SK-N-SH (cell line): ENCODE measurements around the gene PARVB. TPM values are rescaled to one million over a fixed set of nuclear protein-coding genes. Genes with fewer than 3 reads are reported as not detected.

ENCODE experiments used
- CTCF ChIA-PET: fragments of 300-600, 350-600 bp; formaldehyde crosslinking; extraction: SDS; loops from one replicate; lab custom pipeline; 2021; lab: Yijun Ruan, JAX
- POLR2A ChIA-PET: fragments of 350-600 bp; sonication (Branson Sonifier 250); formaldehyde crosslinking; extraction: SDS; loops from one replicate; lab custom pipeline; 2020; ENCODE audit warnings: antibody characterized with exemption, inconsistent platforms; lab: Yijun Ruan, JAX
- DNase-seq: peaks from one replicate; pipeline ENCODE4 v3.0.0; 2012
- H2AFZ ChIP-seq: fragments of 200-600 bp; sonication (generic); 2 replicates; pipeline ENCODE4 v1.8.1; 2016; ENCODE audit warnings: antibody characterized with exemption, mild to moderate bottlenecking, low read depth
- H3F3A ChIP-seq: fragments of 200-600 bp; sonication (generic); replicated peaks from 2 replicates; pipeline ENCODE3; 2016; ENCODE audit warnings: antibody characterized with exemption, mild to moderate bottlenecking; ENCODE audit not compliant: insufficient read depth
- H3K27ac ChIP-seq, 2 experiments: fragments of 200-500 bp in 1 of 2; fragments of 200-600 bp in 1 of 2; sonication (Bioruptor generic) in 1 of 2; sonication (generic), shearing (Covaris generic) in 1 of 2; 2 replicates each; pipeline versions ENCODE4 v1.5.1 to v1.6.1; 2014 to 2016; ENCODE audit warnings: low read depth in 2 of 2, inconsistent platforms in 1 of 2, low read length in 1 of 2, mild to moderate bottlenecking in 1 of 2, mixed read lengths in 1 of 2
- H3K27me3 ChIP-seq: fragments of 200-600 bp; sonication (generic), shearing (Covaris generic); 2 replicates; pipeline ENCODE4 v1.6.1; 2016; ENCODE audit warnings: mixed run types; ENCODE audit not compliant: insufficient read depth
- H3K36me3 ChIP-seq, 2 experiments: fragments of 200-500 bp in 1 of 2; fragments of 200-600 bp in 1 of 2; sonication (Bioruptor generic) in 1 of 2; sonication (generic) in 1 of 2; replicated peaks in 1 of 2; 2 replicates each; pipeline versions ENCODE3 to v1.5.1; 2014 to 2016; ENCODE audit warnings: low read length in 1 of 2, mild to moderate bottlenecking in 1 of 2; ENCODE audit not compliant: insufficient read depth in 2 of 2, control insufficient read depth in 1 of 2
- H3K4me1 ChIP-seq, 2 experiments: fragments of 200-500 bp in 1 of 2; fragments of 200-600 bp in 1 of 2; sonication (Bioruptor generic) in 1 of 2; sonication (generic), shearing (Covaris generic) in 1 of 2; 2 replicates each; pipeline versions ENCODE4 v1.5.1 to v1.6.1; 2014 to 2016; ENCODE audit warnings: low read depth in 1 of 2, low read length in 1 of 2, mixed run types in 1 of 2; ENCODE audit not compliant: insufficient read depth in 2 of 2, control insufficient read depth in 1 of 2
- H3K4me2 ChIP-seq: fragments of 200-600 bp; sonication (generic), shearing (Covaris generic); 2 replicates; pipeline ENCODE4 v1.6.1; 2017; ENCODE audit warnings: mixed run types
- H3K4me3 ChIP-seq, 2 experiments: fragments of 200-500 bp in 1 of 2; fragments of 200-600 bp in 1 of 2; sonication (Bioruptor generic) in 1 of 2; sonication (generic), shearing (Covaris generic) in 1 of 2; 2 replicates each; pipeline versions ENCODE4 v1.5.1 to v1.8.1; 2014 to 2016; ENCODE audit warnings: low read depth in 2 of 2, inconsistent platforms in 1 of 2, low read length in 1 of 2, mild to moderate bottlenecking in 1 of 2, mixed read lengths in 1 of 2, moderate library complexity in 1 of 2
- H3K79me2 ChIP-seq: fragments of 200-600 bp; sonication (generic); 2 replicates; pipeline ENCODE4 v1.8.1; 2017; ENCODE audit warnings: mild to moderate bottlenecking; ENCODE audit not compliant: insufficient read depth
- H3K9ac ChIP-seq: fragments of 200-600 bp; sonication (generic); 2 replicates; pipeline ENCODE4 v1.6.1; 2017; ENCODE audit warnings: mixed run types
- H3K9me2 ChIP-seq: fragments of 200-600 bp; sonication (generic); 2 replicates; pipeline ENCODE4 v1.6.1; 2017; ENCODE audit warnings: mixed run types
- H3K9me3 ChIP-seq: fragments of 200-600 bp; sonication (generic); 2 replicates; pipeline ENCODE4 v1.6.1; 2017; ENCODE audit warnings: mixed run types, mild to moderate bottlenecking, moderate library complexity
- H4K20me1 ChIP-seq: fragments of 200-600 bp; sonication (generic); 2 replicates; pipeline ENCODE4 v1.6.1; 2017; ENCODE audit warnings: mild to moderate bottlenecking, mixed run types; ENCODE audit not compliant: insufficient read depth
- ELF1 ChIP-seq: IDR thresholded peaks from 2 replicates; pipeline ENCODE4 v1.4.0; 2012
- FOSL2 ChIP-seq: IDR thresholded peaks from 2 replicates; pipeline ENCODE4 v1.4.0; 2012; ENCODE audit warnings: low read depth, mild to moderate bottlenecking, moderate library complexity, borderline replicate concordance
- JUND ChIP-seq: IDR thresholded peaks from 2 replicates; pipeline ENCODE4 v1.4.0; 2012
- NFIC ChIP-seq: IDR thresholded peaks from 2 replicates; pipeline ENCODE4 v1.4.0; 2012; ENCODE audit warnings: borderline replicate concordance
- NRF1 ChIP-seq: IDR thresholded peaks from 2 replicates; pipeline ENCODE4 v1.6.1; 2012; ENCODE audit warnings: low read depth, mild to moderate bottlenecking, low read length
- RCOR1 ChIP-seq: fragments of 150-350 bp; IDR thresholded peaks from 2 replicates; pipeline ENCODE4 v1.6.1; 2017; ENCODE audit warnings: antibody characterized with exemption, low read length
- RFX5 ChIP-seq: IDR thresholded peaks from 2 replicates; pipeline ENCODE4 v1.6.1; 2012; ENCODE audit warnings: mild to moderate bottlenecking, improper control_type of control experiment, low read length
- RXRA ChIP-seq: IDR thresholded peaks from 2 replicates; pipeline ENCODE4 v1.4.0; 2012; ENCODE audit warnings: low read depth, mild to moderate bottlenecking, borderline replicate concordance
- SMC3 ChIP-seq: IDR thresholded peaks from 2 replicates; pipeline ENCODE4 v1.6.1; 2012; ENCODE audit warnings: low read depth, low read length, improper control_type of control experiment
- ZBTB33 ChIP-seq: IDR thresholded peaks from 2 replicates; pipeline ENCODE4 v1.4.0; 2012; ENCODE audit warnings: low read depth, borderline replicate concordance
- WGBS: methylation state at CpG from one replicate; pipeline ENCODE4 v1.1.6; 2017; ENCODE audit warnings: low lambda C conversion rate; 5-methylcytosine and 5-hydroxymethylcytosine counted together
- polyA plus RNA-seq, 3 experiments: library from polyadenylated mRNA; depleted of rRNA; stranded (reverse); fragments of >200 nt; gene quantifications; 2 replicates each; pipeline ENCODE4 v1.2.3, GENCODE V29; 2012
- TF ChIP-seq, protein P1 (sequence below): fragments of 150-350 bp; IDR thresholded peaks from 2 replicates; pipeline ENCODE4 v1.6.1; 2016; ENCODE audit warnings: mild to moderate bottlenecking, low read depth, low read length
- TF ChIP-seq, protein P2 (sequence below): IDR thresholded peaks from 2 replicates; pipeline ENCODE4 v1.4.0; 2012; ENCODE audit warnings: low read depth

The PARVB gene
- polyA plus RNA-seq, 1 of the 3 experiments (the other 2 are of a cell fraction), result 87.8 TPM

GRCh38 chr22:44187652-44188230 is 163.6 kb downstream of the PARVB start (continued):
- TF ChIP-seq SMC3 (no peak), RXRA (no peak), ZBTB33 (no peak), RCOR1 (no peak)

- no peak overlapping the region for H3K9ac ChIP-seq
- H3K36me3 ChIP-seq, result no peaks in the 10 kb centered on the region
- CTCF ChIA-PET, result no interaction called here
- no peaks in the 10 kb centered on the region for H3K27me3 ChIP-seq
- no peak for TF ChIP-seq FOSL2
- TF ChIP-seq, protein P1, sequence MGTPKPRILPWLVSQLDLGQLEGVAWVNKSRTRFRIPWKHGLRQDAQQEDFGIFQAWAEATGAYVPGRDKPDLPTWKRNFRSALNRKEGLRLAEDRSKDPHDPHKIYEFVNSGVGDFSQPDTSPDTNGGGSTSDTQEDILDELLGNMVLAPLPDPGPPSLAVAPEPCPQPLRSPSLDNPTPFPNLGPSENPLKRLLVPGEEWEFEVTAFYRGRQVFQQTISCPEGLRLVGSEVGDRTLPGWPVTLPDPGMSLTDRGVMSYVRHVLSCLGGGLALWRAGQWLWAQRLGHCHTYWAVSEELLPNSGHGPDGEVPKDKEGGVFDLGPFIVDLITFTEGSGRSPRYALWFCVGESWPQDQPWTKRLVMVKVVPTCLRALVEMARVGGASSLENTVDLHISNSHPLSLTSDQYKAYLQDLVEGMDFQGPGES, result no peak
- TF ChIP-seq ZBTB33, result no peak
- POLR2A ChIA-PET, result no interaction called here
- H3K27ac ChIP-seq, result no peak overlapping the region
- WGBS, result 51% methylated on average over 6 of the region's 8 CpGs
- no peak overlapping the region for H3K4me2 ChIP-seq
- no peaks in the 10 kb centered on the region for H3K9me3 ChIP-seq
- H3K79me2 ChIP-seq, result no peaks in the 10 kb centered on the region
- H3F3A ChIP-seq, result no peaks in the 10 kb centered on the region
- H3K9me2 ChIP-seq, result no peaks in the 10 kb centered on the region
- DNase-seq, result no peak
- no peaks in the 10 kb centered on the region for H4K20me1 ChIP-seq
- H2AFZ ChIP-seq, result no peak overlapping the region
- H3K4me1 ChIP-seq, result no peaks in the 10 kb centered on the region; a peak in 1 of 4 replicates
- H3K4me3 ChIP-seq, result no peak overlapping the region
Observed at GRCh38 chr22:44188316-44188715, 164.2 kb downstream of the PARVB start.

GRCh38 chr22:44188986-44189630 is 165.0 kb downstream of the PARVB start:
- H3K4me2 ChIP-seq, result no peak overlapping the region
- H3K4me3 ChIP-seq, result no peak overlapping the region
- DNase-seq, result peak; percentile 48
- H3K79me2 ChIP-seq, result no peaks in the 10 kb centered on the region
- H4K20me1 ChIP-seq, result no peaks in the 10 kb centered on the region
- no peaks in the 10 kb centered on the region for H3K36me3 ChIP-seq
- H3K9ac ChIP-seq, result no peak overlapping the region
- TF ChIP-seq FOSL2, result no peak
- TF ChIP-seq ELF1, result no peak
- no peak for TF ChIP-seq NFIC
- TF ChIP-seq ZBTB33, result no peak
- no peak for TF ChIP-seq RFX5
- TF ChIP-seq, protein P2, sequence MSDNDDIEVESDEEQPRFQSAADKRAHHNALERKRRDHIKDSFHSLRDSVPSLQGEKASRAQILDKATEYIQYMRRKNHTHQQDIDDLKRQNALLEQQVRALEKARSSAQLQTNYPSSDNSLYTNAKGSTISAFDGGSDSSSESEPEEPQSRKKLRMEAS, result no peak
- no peak for TF ChIP-seq JUND
- no peak for TF ChIP-seq SMC3
- no peak for TF ChIP-seq NRF1
- no peak overlapping the region for H3K27ac ChIP-seq
- no peak overlapping the region for H2AFZ ChIP-seq
- POLR2A ChIA-PET, result no interaction called here
- H3F3A ChIP-seq, result no peaks in the 10 kb centered on the region
- no peaks in the 10 kb centered on the region for H3K9me3 ChIP-seq
- 94% methylated on average over 2 of the region's 12 CpGs for WGBS
- H3K4me1 ChIP-seq, result no peaks in the 10 kb centered on the region; a peak in 1 of 4 replicates
- CTCF ChIA-PET, result no interaction called here
- H3K27me3 ChIP-seq, result no peaks in the 10 kb centered on the region
- no peaks in the 10 kb centered on the region for H3K9me2 ChIP-seq
